GM19397 (cell line): ENCODE results near the gene TNC.

Source experiments
- ATAC-seq: cut with Tn5 transposase; IDR thresholded peaks from one replicate; pipeline ENCODE4 v1.9.1; 2021; ENCODE audit warnings: mild to moderate bottlenecking, moderate library complexity; ENCODE audit not compliant: unreplicated experiment

The TNC gene

GRCh38 chr9:115015018-115015635 is 102.8 kb downstream of the TNC start:
- no peak for ATAC-seq

GRCh38 chr9:115014438-115014837 is 103.5 kb downstream of the TNC start:
- no peak for ATAC-seq

- ATAC-seq: peak; percentile 69
These were observed 104.0 kb downstream of the TNC start for GRCh38 chr9:115013998-115014397.

GRCh38 chr9:115012486-115012885 is 105.5 kb downstream of the TNC start:
- ATAC-seq: no peak

- ATAC-seq: no peak
These were observed 107.1 kb downstream of the TNC start for GRCh38 chr9:115010874-115011273.

GRCh38 chr9:115008536-115009270 is 109.3 kb downstream of the TNC start:
- no peak for ATAC-seq

- no peak for ATAC-seq
These were observed 111.3 kb downstream of the TNC start for GRCh38 chr9:115006660-115007059.

- ATAC-seq: no peak
These were observed 112.6 kb downstream of the TNC start for GRCh38 chr9:115005322-115005721.

- ATAC-seq: no peak
These were observed 113.4 kb downstream of the TNC start for GRCh38 chr9:115004545-115004944.

- ATAC-seq: no peak
These were observed 115.4 kb downstream of the TNC start for GRCh38 chr9:115002371-115003120.

- no peak for ATAC-seq
These were observed 117.7 kb downstream of the TNC start for GRCh38 chr9:115000217-115000639.

GRCh38 chr9:114998326-114998725 is 119.6 kb downstream of the TNC start:
- ATAC-seq: no peak

GRCh38 chr9:114995681-114996221 is 122.2 kb downstream of the TNC start:
- ATAC-seq: no peak

GRCh38 chr9:114994768-114995167 is 123.2 kb downstream of the TNC start:
- no peak for ATAC-seq

GRCh38 chr9:114991861-114992260 is 126.1 kb downstream of the TNC start:
- no peak for ATAC-seq

GRCh38 chr9:114990901-114991300 is 127.1 kb downstream of the TNC start:
- no peak for ATAC-seq

GRCh38 chr9:114989600-114990410 is 128.2 kb downstream of the TNC start:
- ATAC-seq: peak; percentile 56

- no peak for ATAC-seq
These were observed 128.9 kb downstream of the TNC start for GRCh38 chr9:114988962-114989599.

GRCh38 chr9:114987116-114987515 is 130.8 kb downstream of the TNC start:
- no peak for ATAC-seq

GRCh38 chr9:114985959-114986501 is 131.9 kb downstream of the TNC start:
- ATAC-seq: no peak
